ENCODE data around the gene PIP4K2A.

- TF ChIP-seq CTCF (conservative IDR thresholded peaks at IDR 0.05) (no peak), ZFX (IDR thresholded peaks at IDR 0.05) (no peak)
These were observed 13.1 kb downstream of the PIP4K2A start for GRCh38 chr10:22701132-22701826.
